Measurements from ENCODE around the gene INPP5J.

The INPP5J gene

DNA sequence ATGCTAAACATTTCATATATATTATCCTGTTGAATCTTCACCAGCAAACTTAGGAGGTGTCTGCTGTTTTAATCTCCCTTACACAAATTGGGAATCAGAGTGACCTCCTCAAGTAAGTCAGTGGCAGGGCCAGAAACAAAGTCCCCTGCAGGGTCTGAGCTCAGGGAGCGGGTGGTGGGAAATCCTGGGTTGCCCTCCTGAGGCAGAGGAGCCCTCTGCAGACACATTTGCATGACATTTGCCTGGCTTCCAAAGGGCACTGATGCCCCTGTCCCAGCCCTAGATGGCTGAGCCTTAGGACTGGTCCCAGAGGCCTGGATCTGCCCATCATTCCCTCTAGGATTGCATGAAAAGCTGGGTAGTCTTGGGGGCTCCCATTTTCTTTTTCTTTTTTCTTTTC, 2.1 kb upstream of the INPP5J start:
- TF ChIP-seq, protein P1, sequence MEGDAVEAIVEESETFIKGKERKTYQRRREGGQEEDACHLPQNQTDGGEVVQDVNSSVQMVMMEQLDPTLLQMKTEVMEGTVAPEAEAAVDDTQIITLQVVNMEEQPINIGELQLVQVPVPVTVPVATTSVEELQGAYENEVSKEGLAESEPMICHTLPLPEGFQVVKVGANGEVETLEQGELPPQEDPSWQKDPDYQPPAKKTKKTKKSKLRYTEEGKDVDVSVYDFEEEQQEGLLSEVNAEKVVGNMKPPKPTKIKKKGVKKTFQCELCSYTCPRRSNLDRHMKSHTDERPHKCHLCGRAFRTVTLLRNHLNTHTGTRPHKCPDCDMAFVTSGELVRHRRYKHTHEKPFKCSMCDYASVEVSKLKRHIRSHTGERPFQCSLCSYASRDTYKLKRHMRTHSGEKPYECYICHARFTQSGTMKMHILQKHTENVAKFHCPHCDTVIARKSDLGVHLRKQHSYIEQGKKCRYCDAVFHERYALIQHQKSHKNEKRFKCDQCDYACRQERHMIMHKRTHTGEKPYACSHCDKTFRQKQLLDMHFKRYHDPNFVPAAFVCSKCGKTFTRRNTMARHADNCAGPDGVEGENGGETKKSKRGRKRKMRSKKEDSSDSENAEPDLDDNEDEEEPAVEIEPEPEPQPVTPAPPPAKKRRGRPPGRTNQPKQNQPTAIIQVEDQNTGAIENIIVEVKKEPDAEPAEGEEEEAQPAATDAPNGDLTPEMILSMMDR (IDR thresholded peaks at IDR 0.05; ENCODE audit: extremely low read depth, insufficient read depth, missing control alignments), result no peak
- DNase-seq (ENCODE audit: low spot score), result no peak
- in situ Hi-C loops (cut with MboI; ENCODE audit: low pct_unique_long_range_greater_than_20kb, low sequenced_read_pairs, unreplicated experiment), result no loop called here

DNA sequence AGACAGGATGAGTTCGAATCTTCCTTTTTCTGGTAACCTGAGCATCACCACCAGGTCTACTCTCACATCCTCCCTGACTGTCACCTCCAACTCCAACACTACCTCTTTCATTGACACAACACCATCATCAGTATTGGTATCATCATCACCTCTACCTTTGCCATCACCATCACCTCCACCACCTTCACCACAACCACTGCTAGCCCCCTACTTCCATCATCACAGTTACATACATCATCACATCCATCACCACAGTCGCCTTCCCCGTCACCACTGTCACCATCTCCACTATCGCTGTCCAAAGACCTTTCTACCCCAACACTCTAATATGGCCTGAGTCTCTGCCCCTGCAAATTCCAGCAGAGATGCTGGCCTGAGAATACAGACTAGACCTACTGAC, 1.4 kb upstream of the INPP5J start:
- no peak for DNase-seq (ENCODE audit: low spot score)
- in situ Hi-C loops (cut with MboI; ENCODE audit: low pct_unique_long_range_greater_than_20kb, low sequenced_read_pairs, unreplicated experiment), result no loop called here
- TF ChIP-seq, protein P1 (IDR thresholded peaks at IDR 0.05; ENCODE audit: extremely low read depth, insufficient read depth, missing control alignments), result no peak

DNA sequence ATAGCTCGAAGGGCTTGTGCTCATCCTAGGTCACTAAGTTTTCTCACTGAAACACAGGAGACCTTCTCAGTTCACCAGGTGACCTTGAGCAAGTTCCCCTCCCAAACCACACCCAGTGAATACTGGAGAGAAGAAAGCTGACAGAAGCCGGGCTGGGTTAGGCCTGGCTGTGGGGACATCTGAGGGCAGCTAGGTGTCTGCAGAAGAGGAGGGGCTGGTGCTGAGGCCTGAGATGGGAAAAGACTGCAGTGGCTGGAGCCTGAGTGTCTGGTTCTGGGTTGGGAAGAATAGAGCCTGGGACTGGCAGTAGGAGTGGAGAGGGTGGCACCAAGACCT, 602 bp upstream of the INPP5J start:
- in situ Hi-C loops (cut with MboI; ENCODE audit: low pct_unique_long_range_greater_than_20kb, low sequenced_read_pairs, unreplicated experiment), result no loop called here
- DNase-seq (ENCODE audit: low spot score), result no peak
- TF ChIP-seq, protein P1 (IDR thresholded peaks at IDR 0.05; ENCODE audit: extremely low read depth, insufficient read depth, missing control alignments), result no peak

DNA sequence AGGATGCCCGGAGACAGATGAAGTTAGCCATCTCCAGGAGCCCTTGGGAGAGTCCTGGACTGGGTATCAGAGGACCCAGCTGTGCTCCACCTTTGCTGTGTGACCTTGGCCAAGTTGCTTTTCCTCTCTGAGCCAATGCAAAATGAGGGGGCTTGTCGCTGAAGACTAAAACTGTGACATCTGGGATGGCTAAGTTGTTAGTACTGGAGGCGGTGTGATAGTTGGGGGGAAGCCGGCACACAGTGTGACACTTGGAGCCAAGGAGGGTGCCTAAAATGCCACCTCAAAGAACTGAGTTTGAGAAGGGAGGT, 481 bp downstream of the INPP5J start:
- in situ Hi-C loops (cut with MboI; ENCODE audit: low pct_unique_long_range_greater_than_20kb, low sequenced_read_pairs, unreplicated experiment), result no loop called here
- no peak for DNase-seq (ENCODE audit: low spot score)
- TF ChIP-seq, protein P1 (IDR thresholded peaks at IDR 0.05; ENCODE audit: extremely low read depth, insufficient read depth, missing control alignments), result no peak

DNA sequence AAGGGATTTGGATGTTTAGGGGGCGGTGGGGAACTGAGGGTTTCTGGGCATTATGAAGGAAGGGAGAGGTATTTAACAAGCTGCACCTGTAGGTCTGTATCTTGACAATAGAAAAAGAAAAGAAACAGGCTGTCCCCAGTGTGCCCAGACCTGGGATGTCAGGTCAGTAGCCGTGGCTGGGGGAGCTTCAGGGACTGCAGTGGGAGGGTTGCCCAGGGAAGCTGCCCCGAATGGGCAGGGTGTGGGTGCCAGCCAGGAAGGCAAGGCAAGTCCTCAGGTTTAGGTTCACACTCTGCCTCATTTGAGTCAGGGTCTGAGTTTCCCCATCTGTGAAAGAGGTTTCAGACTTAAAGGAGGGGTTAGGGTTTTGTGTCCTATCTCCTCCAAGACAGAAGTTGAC, 1.5 kb downstream of the INPP5J start:
- no peak for DNase-seq (ENCODE audit: low spot score)
- TF ChIP-seq, protein P1 (IDR thresholded peaks at IDR 0.05; ENCODE audit: extremely low read depth, insufficient read depth, missing control alignments), result no peak
- in situ Hi-C loops (cut with MboI; ENCODE audit: low pct_unique_long_range_greater_than_20kb, low sequenced_read_pairs, unreplicated experiment), result no loop called here

DNA sequence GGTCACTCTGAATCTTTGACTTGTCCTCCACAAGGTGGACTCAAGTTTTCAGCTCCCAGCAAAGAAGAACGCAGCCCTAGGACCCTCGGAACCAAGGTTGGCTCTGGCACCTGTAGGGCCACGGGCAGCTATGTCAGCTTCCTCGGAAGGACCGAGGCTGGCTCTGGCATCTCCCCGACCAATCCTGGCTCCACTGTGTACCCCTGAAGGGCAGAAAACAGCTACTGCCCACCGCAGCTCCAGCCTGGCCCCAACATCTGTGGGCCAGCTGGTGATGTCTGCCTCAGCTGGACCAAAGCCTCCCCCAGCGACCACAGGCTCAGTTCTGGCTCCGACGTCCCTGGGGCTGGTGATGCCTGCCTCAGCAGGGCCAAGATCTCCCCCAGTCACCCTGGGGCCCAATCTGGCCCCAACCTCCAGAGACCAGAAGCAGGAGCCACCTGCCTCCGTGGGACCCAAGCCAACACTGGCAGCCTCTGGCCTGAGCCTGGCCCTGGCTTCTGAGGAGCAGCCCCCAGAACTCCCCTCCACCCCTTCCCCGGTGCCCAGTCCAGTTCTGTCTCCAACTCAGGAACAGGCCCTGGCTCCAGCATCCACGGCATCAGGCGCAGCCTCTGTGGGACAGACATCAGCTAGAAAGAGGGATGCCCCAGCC, 2.2 kb downstream of the INPP5J start:
- in situ Hi-C loops (cut with MboI; ENCODE audit: low pct_unique_long_range_greater_than_20kb, low sequenced_read_pairs, unreplicated experiment), result no loop called here
- no peak for DNase-seq (ENCODE audit: low spot score)
- TF ChIP-seq, protein P1 (IDR thresholded peaks at IDR 0.05; ENCODE audit: extremely low read depth, insufficient read depth, missing control alignments), result no peak

All from GM13977 (cell line).